H9 (cell line): ENCODE results near the gene UGT1A5. TPM values are rescaled to one million over a fixed set of nuclear protein-coding genes. Genes with fewer than 3 reads are reported as not detected.

Experiments
- DNase-seq: peaks from one replicate; pipeline ENCODE4 v3.0.0-alpha.2; 2017
- H2AFZ ChIP-seq: one replicate; pipeline ENCODE4 v1.6.1; 2013; ENCODE audit warnings: mild to moderate bottlenecking, low read length, control low read depth, moderate library complexity
- H2AK5ac ChIP-seq: 2 replicates; pipeline ENCODE4 v1.6.1; 2013; ENCODE audit warnings: low read length, control low read depth, mixed read lengths; ENCODE audit not compliant: insufficient read length
- H2BK120ac ChIP-seq: one replicate; pipeline ENCODE4 v1.6.1; 2013; ENCODE audit warnings: low read depth, mild to moderate bottlenecking, low read length, control low read depth, inconsistent platforms; ENCODE audit not compliant: poor library complexity, severe bottlenecking
- H2BK12ac ChIP-seq: 2 replicates; pipeline ENCODE4 v1.6.1; 2013; ENCODE audit warnings: low read length, control low read depth, mixed read lengths, low read depth; ENCODE audit not compliant: insufficient read length
- H2BK15ac ChIP-seq: 2 replicates; pipeline ENCODE4 v1.6.1; 2013; ENCODE audit warnings: low read depth, low read length, control low read depth
- H2BK20ac ChIP-seq: one replicate; pipeline ENCODE4 v1.6.1; 2013; ENCODE audit warnings: low read depth, mild to moderate bottlenecking, low read length, control low read depth, inconsistent platforms; ENCODE audit not compliant: poor library complexity, severe bottlenecking
- H2BK5ac ChIP-seq: 2 replicates; pipeline ENCODE4 v1.6.1; 2013; ENCODE audit warnings: low read length, control low read depth, mixed read lengths; ENCODE audit not compliant: insufficient read length
- H3K14ac ChIP-seq: 2 replicates; pipeline ENCODE4 v1.6.1; 2013; ENCODE audit warnings: low read length, control low read depth; ENCODE audit not compliant: insufficient read depth
- H3K18ac ChIP-seq: 2 replicates; pipeline ENCODE4 v1.6.1; 2013; ENCODE audit warnings: low read depth, mild to moderate bottlenecking, mixed read lengths, low read length, control low read depth; ENCODE audit not compliant: insufficient read length
- H3K23ac ChIP-seq: 2 replicates; pipeline ENCODE4 v1.6.1; 2013; ENCODE audit warnings: low read length, control low read depth, mixed read lengths, low read depth; ENCODE audit not compliant: insufficient read length
- H3K23me2 ChIP-seq: 2 replicates; pipeline ENCODE4 v1.6.1; 2013; ENCODE audit warnings: low read depth, mild to moderate bottlenecking, mixed read lengths, low read length, control low read depth; ENCODE audit not compliant: insufficient read length, poor library complexity, severe bottlenecking
- H3K27ac ChIP-seq: 2 replicates; pipeline ENCODE4 v1.5.1; 2013; ENCODE audit warnings: low read length, control low read depth, mixed read lengths, low read depth; ENCODE audit not compliant: insufficient read length
- H3K27me3 ChIP-seq: 2 replicates; pipeline ENCODE4 v1.6.1; 2013; ENCODE audit warnings: low read length, control low read depth, inconsistent platforms; ENCODE audit not compliant: insufficient read depth
- H3K4ac ChIP-seq: 2 replicates; pipeline ENCODE4 v1.6.1; 2013; ENCODE audit warnings: low read depth, mild to moderate bottlenecking, control low read depth, inconsistent platforms, low read length, moderate library complexity
- H3K4me1 ChIP-seq: 2 replicates; pipeline ENCODE4 v1.6.1; 2013; ENCODE audit warnings: low read length, control low read depth, inconsistent platforms; ENCODE audit not compliant: insufficient read depth
- H3K4me2 ChIP-seq: 2 replicates; pipeline ENCODE4 v1.6.1; 2013; ENCODE audit warnings: low read length, control low read depth, mixed read lengths; ENCODE audit not compliant: insufficient read length, insufficient read depth
- H3K56ac ChIP-seq: 2 replicates; pipeline ENCODE4 v1.6.1; 2013; ENCODE audit warnings: low read depth, mild to moderate bottlenecking, mixed read lengths, low read length, control low read depth; ENCODE audit not compliant: insufficient read length
- H3K79me1 ChIP-seq: 2 replicates; pipeline ENCODE4 v1.6.1; 2013; ENCODE audit warnings: low read depth, mild to moderate bottlenecking, moderate library complexity, low read length, control low read depth, inconsistent platforms; ENCODE audit not compliant: insufficient read depth, poor library complexity, severe bottlenecking
- H3K79me2 ChIP-seq: 2 replicates; pipeline ENCODE4 v1.6.1; 2013; ENCODE audit warnings: low read length, control low read depth, inconsistent platforms; ENCODE audit not compliant: insufficient read depth
- H3K9ac ChIP-seq: 2 replicates; pipeline ENCODE4 v1.6.1; 2013; ENCODE audit warnings: low read length, control low read depth, mixed read lengths; ENCODE audit not compliant: insufficient read length; ENCODE audit errors: extremely low read depth
- H3K9me3 ChIP-seq: one replicate; pipeline ENCODE4 v1.6.1; 2013; ENCODE audit warnings: low read depth, low read length, inconsistent platforms; ENCODE audit not compliant: control insufficient read depth
- H3T11ph ChIP-seq: one replicate; pipeline ENCODE4 v1.6.1; 2013; ENCODE audit warnings: mild to moderate bottlenecking, low read length, control low read depth, inconsistent platforms
- H4K20me1 ChIP-seq: one replicate; pipeline ENCODE4 v1.6.1; 2013; ENCODE audit not compliant: control insufficient read depth, insufficient read length, insufficient read depth
- H4K5ac ChIP-seq: 2 replicates; pipeline ENCODE4 v1.6.1; 2013; ENCODE audit warnings: low read depth, mild to moderate bottlenecking, mixed read lengths, low read length, control low read depth; ENCODE audit not compliant: insufficient read length
- H4K8ac ChIP-seq: replicated peaks from 2 replicates; pipeline ENCODE4 v1.6.1; 2013; ENCODE audit warnings: low read length, control low read depth, mixed read lengths, low read depth; ENCODE audit not compliant: insufficient read length
- H4K91ac ChIP-seq: 2 replicates; pipeline ENCODE4 v1.6.1; 2013; ENCODE audit warnings: low read depth, mild to moderate bottlenecking, moderate library complexity, mixed read lengths, low read length, control low read depth; ENCODE audit not compliant: insufficient read length
- H3K27ac Mint-ChIP-seq, 3 experiments: 2 replicates in 2 of 3; 3 replicates in 1 of 3; pipeline ENCODE4 v1.8.0; 2020 to 2021; ENCODE audit warnings: mixed read lengths in 3 of 3, mild to moderate bottlenecking in 1 of 3, moderate library complexity in 1 of 3
- H3K27me3 Mint-ChIP-seq: 2 replicates; pipeline ENCODE4 v1.8.0; 2021; ENCODE audit warnings: low read depth, mild to moderate bottlenecking, moderate library complexity, mixed read lengths
- H3K36me3 Mint-ChIP-seq, 3 experiments: 2 replicates in 2 of 3; 3 replicates in 1 of 3; pipeline ENCODE4 v1.8.0; 2020 to 2021; ENCODE audit warnings: low read depth in 3 of 3, mixed read lengths in 3 of 3; ENCODE audit not compliant: insufficient read depth in 1 of 3
- H3K4me1 Mint-ChIP-seq, 2 experiments: 2 replicates each; pipeline ENCODE4 v1.8.0; 2020; ENCODE audit warnings: mixed read lengths in 2 of 2
- H3K4me3 Mint-ChIP-seq, 2 experiments: 2 replicates in 1 of 2; 3 replicates in 1 of 2; pipeline ENCODE4 v1.8.0; 2020 to 2021; ENCODE audit warnings: mild to moderate bottlenecking in 2 of 2, mixed read lengths in 2 of 2, moderate library complexity in 1 of 2
- H3K9me3 Mint-ChIP-seq, 2 experiments: 2 replicates in 1 of 2; 3 replicates in 1 of 2; pipeline ENCODE4 v1.8.0; 2020; ENCODE audit warnings: mild to moderate bottlenecking in 2 of 2, mixed read lengths in 2 of 2, moderate library complexity in 1 of 2
- WGBS: extraction: QIAGEN DNeasy Blood & Tissue Kit; methylation state at CpG from one replicate; pipeline ENCODE4 v1.1.7; 2013; ENCODE audit warnings: missing lambda C conversion rate, low lambda C conversion rate, mixed read lengths; ENCODE audit not compliant: insufficient read length; ENCODE audit errors: extremely low coverage; 5-methylcytosine and 5-hydroxymethylcytosine counted together
- total RNA-seq: library from RNA; stranded (reverse); gene quantifications from 2 replicates; pipeline ENCODE4 v1.2.1, GENCODE V29; 2021
- TF ChIP-seq, protein P1 (sequence below): fragments of 200-600 bp; sonication (generic); conservative IDR thresholded peaks from 3 replicates; pipeline ENCODE4 v1.8.0; 2021; ENCODE audit warnings: antibody characterized with exemption, mild to moderate bottlenecking

The UGT1A5 gene
- total RNA-seq, 1 experiment from 2014 or later = not detected

DNA sequence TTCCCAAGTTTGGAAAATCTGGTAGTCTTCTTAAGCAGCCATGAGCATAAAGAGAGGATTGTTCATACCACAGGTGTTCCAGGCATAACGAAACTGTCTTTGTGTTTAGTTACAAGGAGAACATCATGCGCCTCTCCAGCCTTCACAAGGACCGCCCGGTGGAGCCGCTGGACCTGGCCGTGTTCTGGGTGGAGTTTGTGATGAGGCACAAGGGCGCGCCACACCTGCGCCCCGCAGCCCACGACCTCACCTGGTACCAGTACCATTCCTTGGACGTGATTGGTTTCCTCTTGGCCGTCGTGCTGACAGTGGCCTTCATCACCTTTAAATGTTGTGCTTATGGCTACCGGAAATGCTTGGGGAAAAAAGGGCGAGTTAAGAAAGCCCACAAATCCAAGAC lies 59.4 kb downstream of the UGT1A5 start:
- no peak overlapping the region for H3K23ac ChIP-seq
- no peak overlapping the region for H3K27ac ChIP-seq
- no peak overlapping the region for H4K8ac ChIP-seq
- Mint-ChIP-seq H3K4me1 (peaks cover 5 to 6% of the 10 kb centered on the region in 2 experiments; a peak in 3 of 4 replicates), H3K9me3 (peaks cover 8 to 10% of the 10 kb centered on the region in 2 experiments; a peak in 4 of 5 replicates), H3K36me3 (peaks cover 1 to 4% (median 3%) of the 10 kb centered on the region in 3 experiments; a peak in 4 of 7 replicates), H3K4me3 (no peak overlapping the region), H3K27me3 (no peaks in the 10 kb centered on the region), H3K27ac (no peak overlapping the region)
- H3K56ac ChIP-seq = no peak overlapping the region
- WGBS = no CpG with 5 or more reads among the region's 16 CpGs
- peaks cover 4% of the 10 kb centered on the region for H3K9me3 ChIP-seq
- H3K79me2 ChIP-seq = no peaks in the 10 kb centered on the region
- H2BK15ac ChIP-seq = no peak overlapping the region
- no peaks in the 10 kb centered on the region for H3K79me1 ChIP-seq
- no peak overlapping the region for H2AFZ ChIP-seq
- no peak overlapping the region for H3K4ac ChIP-seq
- H2BK120ac ChIP-seq = no peak overlapping the region
- peaks cover 2% of the 10 kb centered on the region; the same call in 1 of the 2 replicates for H3K4me1 ChIP-seq
- no peak overlapping the region for H2AK5ac ChIP-seq
- TF ChIP-seq, protein P1, sequence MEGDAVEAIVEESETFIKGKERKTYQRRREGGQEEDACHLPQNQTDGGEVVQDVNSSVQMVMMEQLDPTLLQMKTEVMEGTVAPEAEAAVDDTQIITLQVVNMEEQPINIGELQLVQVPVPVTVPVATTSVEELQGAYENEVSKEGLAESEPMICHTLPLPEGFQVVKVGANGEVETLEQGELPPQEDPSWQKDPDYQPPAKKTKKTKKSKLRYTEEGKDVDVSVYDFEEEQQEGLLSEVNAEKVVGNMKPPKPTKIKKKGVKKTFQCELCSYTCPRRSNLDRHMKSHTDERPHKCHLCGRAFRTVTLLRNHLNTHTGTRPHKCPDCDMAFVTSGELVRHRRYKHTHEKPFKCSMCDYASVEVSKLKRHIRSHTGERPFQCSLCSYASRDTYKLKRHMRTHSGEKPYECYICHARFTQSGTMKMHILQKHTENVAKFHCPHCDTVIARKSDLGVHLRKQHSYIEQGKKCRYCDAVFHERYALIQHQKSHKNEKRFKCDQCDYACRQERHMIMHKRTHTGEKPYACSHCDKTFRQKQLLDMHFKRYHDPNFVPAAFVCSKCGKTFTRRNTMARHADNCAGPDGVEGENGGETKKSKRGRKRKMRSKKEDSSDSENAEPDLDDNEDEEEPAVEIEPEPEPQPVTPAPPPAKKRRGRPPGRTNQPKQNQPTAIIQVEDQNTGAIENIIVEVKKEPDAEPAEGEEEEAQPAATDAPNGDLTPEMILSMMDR = no peak
- H3T11ph ChIP-seq = no peak overlapping the region
- no peaks in the 10 kb centered on the region for H3K27me3 ChIP-seq
- no peak overlapping the region for H4K5ac ChIP-seq
- H3K14ac ChIP-seq = no peak overlapping the region
- H3K9ac ChIP-seq = no peak overlapping the region
- H2BK12ac ChIP-seq = no peak overlapping the region
- no peak for DNase-seq
- H4K20me1 ChIP-seq = no peaks in the 10 kb centered on the region
- H3K23me2 ChIP-seq = no peaks in the 10 kb centered on the region
- no peak overlapping the region for H3K4me2 ChIP-seq
- no peak overlapping the region for H3K18ac ChIP-seq
- no peak overlapping the region for H2BK20ac ChIP-seq
- no peak overlapping the region for H4K91ac ChIP-seq
- H2BK5ac ChIP-seq = no peak overlapping the region
